ENCODE data around the gene OR56A3. TPM values are rescaled to one million over a fixed set of nuclear protein-coding genes. Genes with fewer than 3 reads are reported as not detected.

The OR56A3 gene
- not detected for total RNA-seq

- Mint-ChIP-seq H3K4me3 (no peak within 1 kb of the TSS), H3K27me3 (peaks cover 2% of the 10 kb centered on the region), H3K27ac (no peak within 1 kb of the TSS), H3K9me3 (no peaks in the 10 kb centered on the region), H3K4me1 (no peaks in the 10 kb centered on the region), H3K36me3 (ENCODE audit: low read depth) (no peaks in the 10 kb centered on the region)
- ChIA-PET CTCF (no interaction called here), POLR2A (no interaction called here)
- no peak for DNase-seq
Observed at GRCh38 chr11:5941951-5942350, at the start of gene OR56A3. Gene OR56A3, plus strand, starts transcription at chr11:5942251. Its CDS starts 5,096 bp downstream, at chr11:5947347.

GRCh38 chr11:5892908-5893307 lies 49.1 kb upstream of the OR56A3 start, which contains the start of gene OR52E5:
Gene OR52E5, plus strand, starts transcription at chr11:5893208. Its CDS starts 7,569 bp downstream, at chr11:5900777.
- Mint-ChIP-seq H3K9me3 (no peaks in the 10 kb centered on the region), H3K4me3 (no peak within 1 kb of the TSS), H3K4me1 (no peaks in the 10 kb centered on the region), H3K27ac (no peak within 1 kb of the TSS), H3K36me3 (ENCODE audit: low read depth) (no peaks in the 10 kb centered on the region), H3K27me3 (peaks cover 3% of the 10 kb centered on the region)
- CTCF ChIA-PET, result no interaction called here
- POLR2A ChIA-PET, result no interaction called here
- no peak for DNase-seq

- H3K27ac Mint-ChIP-seq, result no peak overlapping the region
- DNase-seq, result no peak
- H3K4me3 Mint-ChIP-seq, result no peak overlapping the region
- no peaks in the 10 kb centered on the region for H3K9me3 Mint-ChIP-seq
- no peaks in the 10 kb centered on the region for H3K4me1 Mint-ChIP-seq
- POLR2A ChIA-PET, result no interaction called here
- no peaks in the 10 kb centered on the region for H3K27me3 Mint-ChIP-seq
- H3K36me3 Mint-ChIP-seq (ENCODE audit: low read depth), result no peaks in the 10 kb centered on the region
- CTCF ChIA-PET, result no interaction called here
Observed at GRCh38 chr11:5899534-5899933, 42.5 kb upstream of the OR56A3 start.

GRCh38 chr11:5910540-5910939 lies 31.5 kb upstream of the OR56A3 start:
- DNase-seq, result no peak
- no peak overlapping the region for H3K4me3 Mint-ChIP-seq
- CTCF ChIA-PET, result no interaction called here
- H3K4me1 Mint-ChIP-seq, result no peaks in the 10 kb centered on the region
- no peak overlapping the region for H3K27ac Mint-ChIP-seq
- POLR2A ChIA-PET, result no interaction called here
- no peaks in the 10 kb centered on the region for H3K9me3 Mint-ChIP-seq
- no peaks in the 10 kb centered on the region for H3K27me3 Mint-ChIP-seq
- H3K36me3 Mint-ChIP-seq (ENCODE audit: low read depth), result no peaks in the 10 kb centered on the region

GRCh38 chr11:5922749-5923426 lies 19.2 kb upstream of the OR56A3 start:
- no peaks in the 10 kb centered on the region for H3K4me1 Mint-ChIP-seq
- no peak for DNase-seq
- H3K4me3 Mint-ChIP-seq, result no peak overlapping the region
- no peaks in the 10 kb centered on the region for H3K27me3 Mint-ChIP-seq
- peaks cover 5% of the 10 kb centered on the region for H3K9me3 Mint-ChIP-seq
- H3K27ac Mint-ChIP-seq, result no peak overlapping the region
- POLR2A ChIA-PET, result no interaction called here
- H3K36me3 Mint-ChIP-seq (ENCODE audit: low read depth), result no peaks in the 10 kb centered on the region
- CTCF ChIA-PET, result no interaction called here

GRCh38 chr11:5923427-5923776 lies 18.6 kb upstream of the OR56A3 start:
- H3K4me3 Mint-ChIP-seq, result no peak overlapping the region
- CTCF ChIA-PET, result no interaction called here
- no peak for DNase-seq
- H3K4me1 Mint-ChIP-seq, result no peaks in the 10 kb centered on the region
- POLR2A ChIA-PET, result no interaction called here
- H3K36me3 Mint-ChIP-seq (ENCODE audit: low read depth), result no peaks in the 10 kb centered on the region
- H3K9me3 Mint-ChIP-seq, result peaks cover 7% of the 10 kb centered on the region
- H3K27me3 Mint-ChIP-seq, result no peaks in the 10 kb centered on the region
- H3K27ac Mint-ChIP-seq, result no peak overlapping the region

- Mint-ChIP-seq H3K4me1 (no peaks in the 10 kb centered on the region), H3K27me3 (no peaks in the 10 kb centered on the region), H3K36me3 (ENCODE audit: low read depth) (no peaks in the 10 kb centered on the region), H3K27ac (no peak overlapping the region), H3K4me3 (no peak overlapping the region), H3K9me3 (peaks cover 8% of the 10 kb centered on the region)
- ChIA-PET CTCF (no interaction called here), POLR2A (no interaction called here)
- DNase-seq, result no peak
Observed at GRCh38 chr11:5923794-5924193, 18.3 kb upstream of the OR56A3 start.

- no peaks in the 10 kb centered on the region for H3K36me3 Mint-ChIP-seq (ENCODE audit: low read depth)
- no peaks in the 10 kb centered on the region for H3K4me1 Mint-ChIP-seq
- POLR2A ChIA-PET, result no interaction called here
Observed at GRCh38 chr11:5928271-5928670, 13.8 kb upstream of the OR56A3 start.

GRCh38 chr11:5928811-5929210 lies 13.2 kb upstream of the OR56A3 start:
- no peak for DNase-seq
- Mint-ChIP-seq H3K36me3 (ENCODE audit: low read depth) (no peaks in the 10 kb centered on the region), H3K27ac (no peak overlapping the region), H3K27me3 (no peaks in the 10 kb centered on the region), H3K9me3 (peaks cover 13% of the 10 kb centered on the region), H3K4me1 (no peaks in the 10 kb centered on the region), H3K4me3 (no peak overlapping the region)
- CTCF ChIA-PET, result no interaction called here
- POLR2A ChIA-PET, result no interaction called here

More at GRCh38 chr11:5928271-5928670, 13.8 kb upstream of the OR56A3 start:
- H3K4me3 Mint-ChIP-seq, result no peak overlapping the region
- CTCF ChIA-PET, result no interaction called here
- no peaks in the 10 kb centered on the region for H3K27me3 Mint-ChIP-seq
- peaks cover 13% of the 10 kb centered on the region for H3K9me3 Mint-ChIP-seq
- DNase-seq, result no peak
- no peak overlapping the region for H3K27ac Mint-ChIP-seq

GRCh38 chr11:5929571-5930368 lies 12.3 kb upstream of the OR56A3 start:
- DNase-seq, result no peak
- no peaks in the 10 kb centered on the region for H3K27me3 Mint-ChIP-seq
- CTCF ChIA-PET, result no interaction called here
- peaks cover 13% of the 10 kb centered on the region for H3K9me3 Mint-ChIP-seq
- no peaks in the 10 kb centered on the region for H3K36me3 Mint-ChIP-seq (ENCODE audit: low read depth)
- POLR2A ChIA-PET, result no interaction called here
- H3K27ac Mint-ChIP-seq, result no peak overlapping the region
- H3K4me3 Mint-ChIP-seq, result no peak overlapping the region
- no peaks in the 10 kb centered on the region for H3K4me1 Mint-ChIP-seq

- Mint-ChIP-seq H3K36me3 (ENCODE audit: low read depth) (no peaks in the 10 kb centered on the region), H3K9me3 (peaks cover 10% of the 10 kb centered on the region), H3K4me3 (no peak overlapping the region), H3K27me3 (no peaks in the 10 kb centered on the region), H3K27ac (no peak overlapping the region), H3K4me1 (no peaks in the 10 kb centered on the region)
- no peak for DNase-seq
- CTCF ChIA-PET, result no interaction called here
- POLR2A ChIA-PET, result no interaction called here
Observed at GRCh38 chr11:5930614-5931013, 11.4 kb upstream of the OR56A3 start.

- Mint-ChIP-seq H3K27me3 (no peaks in the 10 kb centered on the region), H3K27ac (no peak overlapping the region), H3K4me1 (no peaks in the 10 kb centered on the region), H3K36me3 (ENCODE audit: low read depth) (no peaks in the 10 kb centered on the region), H3K4me3 (no peak overlapping the region), H3K9me3 (peaks cover 10% of the 10 kb centered on the region)
- DNase-seq, result no peak
- CTCF ChIA-PET, result no interaction called here
- POLR2A ChIA-PET, result no interaction called here
Observed at GRCh38 chr11:5931061-5931460, 11.0 kb upstream of the OR56A3 start.

GRCh38 chr11:5932671-5933070 lies 9.4 kb upstream of the OR56A3 start:
- H3K36me3 Mint-ChIP-seq (ENCODE audit: low read depth), result no peaks in the 10 kb centered on the region

GRCh38 chr11:5933116-5933515 lies 8.9 kb upstream of the OR56A3 start:
- no peak for DNase-seq
- H3K27ac Mint-ChIP-seq, result no peak overlapping the region
- peaks cover 8% of the 10 kb centered on the region for H3K9me3 Mint-ChIP-seq
- no peaks in the 10 kb centered on the region for H3K36me3 Mint-ChIP-seq (ENCODE audit: low read depth)
- no peak overlapping the region for H3K4me3 Mint-ChIP-seq
- POLR2A ChIA-PET, result no interaction called here
- no peaks in the 10 kb centered on the region for H3K27me3 Mint-ChIP-seq
- CTCF ChIA-PET, result no interaction called here
- H3K4me1 Mint-ChIP-seq, result no peaks in the 10 kb centered on the region

More at GRCh38 chr11:5932671-5933070, 9.4 kb upstream of the OR56A3 start:
- H3K27ac Mint-ChIP-seq, result no peak overlapping the region
- H3K4me3 Mint-ChIP-seq, result no peak overlapping the region
- POLR2A ChIA-PET, result no interaction called here
- CTCF ChIA-PET, result no interaction called here
- DNase-seq, result no peak
- H3K9me3 Mint-ChIP-seq, result peaks cover 8% of the 10 kb centered on the region
- H3K27me3 Mint-ChIP-seq, result no peaks in the 10 kb centered on the region
- H3K4me1 Mint-ChIP-seq, result no peaks in the 10 kb centered on the region

All from activated CD4-positive, alpha-beta T cell treated with anti-CD3 and anti-CD28 coated beads, Interleukin-2, amount 10 ng/mL, durations not matched to agents 7 days and 5 days (primary cell).